HCT116 (cell line): ENCODE measurements around the gene SORL1. TPM values are rescaled to one million over a fixed set of nuclear protein-coding genes. Genes with fewer than 3 reads are reported as not detected.

Experiments
- ATAC-seq: fragments of 200-7000 bp; cut with Tn5 transposase; 2 replicates; pipeline ENCODE4 v1.9.1; 2020; ENCODE audit warnings: mild to moderate bottlenecking, moderate library complexity
- BruUV-seq: library from RNA; stranded (reverse); fragments of 400-500 nt; replicated peaks from 2 replicates; lab custom pipeline; 2021; lab: Mats Ljungman, UMichigan
- CTCF ChIA-PET: fragments of 300-600 bp; sonication (Branson Sonifier 250); formaldehyde crosslinking; loops from one replicate; lab custom pipeline; 2021; ENCODE audit warnings: antibody characterized with exemption; lab: Charles Lee
- POLR2A ChIA-PET: fragments of 300-600, 350-600 bp; sonication (Branson Sonifier 250); formaldehyde crosslinking; loops from one replicate; lab custom pipeline; 2021; ENCODE audit warnings: antibody characterized with exemption; lab: Charles Lee
- RAD21 ChIA-PET, 2 experiments: fragments of 300-600 bp; sonication (Branson Sonifier 250); formaldehyde crosslinking; loops; one replicate each; lab custom pipeline; 2023; ENCODE audit warnings: low total read pairs in 2 of 2; ENCODE audit not compliant: uncharacterized antibody in 2 of 2, unreplicated experiment in 2 of 2, low non-redundant PET in 1 of 2; lab: Charles Lee
- DNase-seq: peaks from one replicate; pipeline ENCODE4 v3.0.0-alpha.2; 2010; ENCODE audit warnings: low read depth, low spot score
- H2AFZ ChIP-seq: fragments of 200-600 bp; shearing (Covaris generic), sonication (generic); 2 replicates; pipeline ENCODE4 v1.6.1; 2017; ENCODE audit warnings: low read depth, mixed run types, mixed read lengths, antibody characterized with exemption, low read length; ENCODE audit not compliant: poor library complexity, severe bottlenecking
- H3K27ac ChIP-seq: 2 replicates; pipeline ENCODE4 v1.5.1; 2012; ENCODE audit warnings: low read depth, low read length
- H3K27me3 ChIP-seq: fragments of 200-600 bp; sonication (generic); 2 replicates; pipeline ENCODE4 v1.6.1; 2016; ENCODE audit warnings: mixed run types, low read length, mixed read lengths; ENCODE audit not compliant: insufficient read depth
- H3K36me3 ChIP-seq, 2 experiments: fragments of 200-500 bp in 1 of 2; fragments of 200-600 bp in 1 of 2; sonication (Bioruptor generic) in 1 of 2; sonication (generic) in 1 of 2; 2 replicates each; pipeline versions ENCODE4 v1.5.1 to v1.6.1; 2014 to 2016; ENCODE audit warnings: low read length in 2 of 2, inconsistent platforms in 1 of 2, mixed read lengths in 1 of 2, mixed run types in 1 of 2; ENCODE audit not compliant: insufficient read depth in 2 of 2, control insufficient read depth in 1 of 2
- H3K4me1 ChIP-seq, 2 experiments: fragments of 200-600 bp in 1 of 2; sonication (generic) in 1 of 2; 2 replicates each; pipeline versions ENCODE4 v1.5.1 to v1.6.1; 2012 to 2017; ENCODE audit warnings: low read length in 2 of 2, inconsistent platforms in 1 of 2, mild to moderate bottlenecking in 1 of 2, mixed read lengths in 1 of 2, mixed run types in 1 of 2, moderate library complexity in 1 of 2; ENCODE audit not compliant: insufficient read depth in 2 of 2, control insufficient read depth in 1 of 2
- H3K4me2 ChIP-seq: fragments of 200-600 bp; sonication (generic); 2 replicates; pipeline ENCODE4 v1.6.1; 2017; ENCODE audit warnings: mixed run types, low read length, mixed read lengths
- H3K4me3 ChIP-seq, 2 experiments: fragments of 200-600 bp in 1 of 2; sonication (generic) in 1 of 2; replicated peaks in 1 of 2; 2 replicates each; pipeline ENCODE4 v1.5.1; 2011 to 2016; ENCODE audit warnings: low read length in 2 of 2, control low read depth in 1 of 2, low read depth in 1 of 2, mild to moderate bottlenecking in 1 of 2, mixed read lengths in 1 of 2, mixed run types in 1 of 2
- H3K79me2 ChIP-seq: fragments of 200-600 bp; sonication (generic); 2 replicates; pipeline ENCODE4 v1.6.1; 2017; ENCODE audit warnings: mild to moderate bottlenecking, mixed run types, low read length, moderate library complexity, mixed read lengths; ENCODE audit not compliant: insufficient read depth
- H3K9ac ChIP-seq: fragments of 200-600 bp; sonication (generic); 2 replicates; pipeline ENCODE4 v1.6.1; 2016; ENCODE audit warnings: low read length, mixed read lengths
- H3K9me2 ChIP-seq: fragments of 200-600 bp; sonication (generic), shearing (Covaris generic); 2 replicates; pipeline ENCODE4 v1.6.1; 2017; ENCODE audit warnings: mixed run types, mild to moderate bottlenecking, moderate library complexity; ENCODE audit not compliant: insufficient read depth
- H3K9me3 ChIP-seq, 2 experiments: fragments of 200-500 bp in 1 of 2; fragments of 200-600 bp in 1 of 2; sonication (Bioruptor generic) in 1 of 2; sonication (generic) in 1 of 2; 2 replicates each; pipeline ENCODE4 v1.6.1; 2014 to 2017; ENCODE audit warnings: low read length in 2 of 2, mixed read lengths in 2 of 2, inconsistent platforms in 1 of 2, low read depth in 1 of 2, mild to moderate bottlenecking in 1 of 2, mixed run types in 1 of 2, moderate library complexity in 1 of 2; ENCODE audit not compliant: control insufficient read depth in 1 of 2, insufficient read depth in 1 of 2
- H4K20me1 ChIP-seq: fragments of 200-600 bp; sonication (generic), shearing (Covaris generic); 2 replicates; pipeline ENCODE4 v1.6.1; 2017; ENCODE audit warnings: mixed run types, mild to moderate bottlenecking, moderate library complexity; ENCODE audit not compliant: insufficient read depth
- CEBPB ChIP-seq: IDR thresholded peaks from 2 replicates; pipeline ENCODE4 v1.6.1; 2012; ENCODE audit warnings: low read depth
- CTCF ChIP-seq, 3 experiments: fragments of 200-600 bp in 1 of 3; sonication (generic) in 1 of 3; IDR thresholded peaks in 2 of 3; conservative IDR thresholded peaks in 1 of 3; 2 replicates each; pipeline ENCODE4 v1.5.1; 2012 to 2017; ENCODE audit warnings: low read depth in 2 of 3, low read length in 2 of 3, antibody characterized with exemption in 1 of 3, borderline replicate concordance in 1 of 3, control low read depth in 1 of 3, mild to moderate bottlenecking in 1 of 3, mixed read lengths in 1 of 3, mixed run types in 1 of 3, moderate library complexity in 1 of 3; ENCODE audit not compliant: insufficient read depth in 1 of 3
- ELF1 ChIP-seq: IDR thresholded peaks from 2 replicates; pipeline ENCODE4 v1.6.1; 2012; ENCODE audit warnings: low read depth, borderline replicate concordance
- EZH2 ChIP-seq: fragments of 200-600 bp; sonication (generic); IDR thresholded peaks from 2 replicates; pipeline ENCODE4 v1.6.1; 2017; ENCODE audit warnings: antibody characterized with exemption, mixed run types
- EZH2phosphoT487 ChIP-seq: fragments of 200-600 bp; IDR thresholded peaks from 2 replicates; pipeline ENCODE4 v1.6.1; 2018; ENCODE audit warnings: antibody characterized with exemption, borderline replicate concordance
- FOSL1 ChIP-seq: IDR thresholded peaks from 2 replicates; pipeline ENCODE4 v1.6.1; 2012; ENCODE audit warnings: low read depth
- JUND ChIP-seq: IDR thresholded peaks from 2 replicates; pipeline ENCODE4 v1.6.1; 2012
- MAX ChIP-seq: IDR thresholded peaks from 2 replicates; pipeline ENCODE4 v1.6.1; 2012
- POLR2AphosphoS5 ChIP-seq: IDR thresholded peaks from 2 replicates; pipeline ENCODE4 v1.6.1; 2011; ENCODE audit warnings: mild to moderate bottlenecking, low read depth, low read length, moderate library complexity
- REST ChIP-seq: IDR thresholded peaks from 2 replicates; pipeline ENCODE4 v1.6.1; 2012; ENCODE audit warnings: low read depth
- SIN3A ChIP-seq: IDR thresholded peaks from 2 replicates; pipeline ENCODE4 v1.6.1; 2012; ENCODE audit warnings: low read depth
- SP1 ChIP-seq: IDR thresholded peaks from 2 replicates; pipeline ENCODE4 v1.6.1; 2012; ENCODE audit warnings: low read depth
- SRF ChIP-seq: IDR thresholded peaks from 2 replicates; pipeline ENCODE4 v1.6.1; 2012; ENCODE audit warnings: low read depth
- TCF7L2 ChIP-seq: IDR thresholded peaks from 2 replicates; pipeline ENCODE4 v1.7.0; 2011; ENCODE audit warnings: borderline replicate concordance, inconsistent platforms; ENCODE audit not compliant: insufficient read depth, insufficient read length; ENCODE audit errors: extremely low read depth
- YY1 ChIP-seq: IDR thresholded peaks from 2 replicates; pipeline ENCODE4 v1.6.1; 2011; ENCODE audit warnings: low read length, low read depth, moderate library complexity, mild to moderate bottlenecking; ENCODE audit not compliant: insufficient replicate concordance; ENCODE audit errors: extremely low read depth
- ZFX ChIP-seq: fragments of 450-650 bp; IDR thresholded peaks from 2 replicates; pipeline ENCODE4 v1.6.1; 2017
- intact Hi-C: fragments of 100-400 bp; cut with micrococcal nuclease; formaldehyde crosslinking; loops from 2 replicates; pipeline ENCODE4 v1.10.0; 2022
- total RNA-seq: library from RNA; stranded (reverse); gene quantifications from one replicate; pipeline ENCODE4 v1.2.1, GENCODE V29; 2021; ENCODE audit not compliant: unreplicated experiment

SORL1 gene
- total RNA-seq, 1 experiment from 2014 or later: 17.4 TPM

- no peak for TF ChIP-seq REST
- TF ChIP-seq MAX: no peak
- no peak for TF ChIP-seq SP1
These were observed 135.1 kb downstream of the SORL1 start (continued) for GRCh38 chr11:121587182-121587581.

GRCh38 chr11:121588747-121589146 lies 136.6 kb downstream of the SORL1 start:
- TF ChIP-seq CEBPB (no peak), SRF (no peak), JUND (no peak), SIN3A (no peak), MAX (no peak), CTCF (IDR thresholded peaks at IDR 0.05 in 2 of 3, conservative IDR thresholded peaks at IDR 0.05 in 1 of 3; ENCODE audit: borderline replicate concordance in 1 of 3, insufficient read depth in 1 of 3, low read depth in 2 of 3, low read length in 2 of 3) (no peak), ZFX (no peak), TCF7L2 (no peak), ELF1 (no peak), YY1 (no peak), POLR2AphosphoS5 (no peak), FOSL1 (no peak), EZH2 (no peak), EZH2phosphoT487 (no peak)
- Histone ChIP-seq H3K4me1 (no peaks in the 10 kb centered on the region), H3K79me2 (no peaks in the 10 kb centered on the region), H4K20me1 (no peaks in the 10 kb centered on the region), H3K4me2 (no peak overlapping the region), H3K9me3 (no peaks in the 10 kb centered on the region), H2AFZ (no peak overlapping the region), H3K36me3 (no peaks in the 10 kb centered on the region), H3K27me3 (no peaks in the 10 kb centered on the region), H3K9me2 (no peaks in the 10 kb centered on the region), H3K9ac (no peak overlapping the region), H3K4me3 (no peak overlapping the region), H3K27ac (no peak overlapping the region)
- ChIA-PET POLR2A (no interaction called here), RAD21 (no interaction called here), CTCF (no interaction called here)
- intact Hi-C loops: no loop called here
- DNase-seq (no peak), ATAC-seq (no peak)
- BruUV-seq: no TSS peak
